Fibroblast of mammary gland (primary cell): ENCODE results near the gene ATG4A.
A peak's percentile ranks its signal among the peaks of the same experiment; 100 is the strongest.

Source experiments
- DNase-seq: peaks from one replicate; pipeline ENCODE4 v3.0.0-alpha.2; 2010; ENCODE audit warnings: low read depth
- H3K4me3 ChIP-seq: 2 replicates; pipeline ENCODE4 v1.5.1; 2011; ENCODE audit warnings: low read depth, mild to moderate bottlenecking, low read length, moderate library complexity; ENCODE audit not compliant: control insufficient read depth
- CTCF ChIP-seq: conservative IDR thresholded peaks from 2 replicates; pipeline ENCODE4 v1.5.1; 2011; ENCODE audit warnings: low read depth, low read length, inconsistent platforms; ENCODE audit not compliant: control insufficient read depth, insufficient read depth

ATG4A gene

GRCh38 chrX:108114541-108114940, 23.0 kb downstream of the ATG4A start:
- DNase-seq = no peak
- no peak overlapping the region for H3K4me3 ChIP-seq
- no peak for TF ChIP-seq CTCF

- TF ChIP-seq CTCF = no peak
- no peak overlapping the region for H3K4me3 ChIP-seq
- DNase-seq = no peak
These were observed 26.4 kb downstream of the ATG4A start for GRCh38 chrX:108117988-108118387.

GRCh38 chrX:108121291-108121690, 29.7 kb downstream of the ATG4A start:
- no peak for DNase-seq
- no peak for TF ChIP-seq CTCF
- no peak overlapping the region for H3K4me3 ChIP-seq

GRCh38 chrX:108122748-108123147, 31.2 kb downstream of the ATG4A start:
- no peak for TF ChIP-seq CTCF
- no peak overlapping the region for H3K4me3 ChIP-seq
- DNase-seq = peak; percentile 45

- H3K4me3 ChIP-seq = no peak overlapping the region
- TF ChIP-seq CTCF = no peak
- no peak for DNase-seq
These were observed 32.2 kb downstream of the ATG4A start for GRCh38 chrX:108123591-108124366.

GRCh38 chrX:108126661-108127060, 35.1 kb downstream of the ATG4A start:
- TF ChIP-seq CTCF = no peak

More at GRCh38 chrX:108126661-108127060, 35.1 kb downstream of the ATG4A start:
- DNase-seq = no peak
- H3K4me3 ChIP-seq = no peak overlapping the region
